HS-27A (cell line): ENCODE results near the gene NCKIPSD.

Experiments
- DNase-seq: peaks from one replicate; pipeline ENCODE4 v3.0.0-alpha.2; 2012; ENCODE audit warnings: low read depth, missing footprints

Gene NCKIPSD

GRCh38 chr3:48696601-48697000, 10.9 kb upstream of the NCKIPSD start:
- DNase-seq, result no peak

DNA sequence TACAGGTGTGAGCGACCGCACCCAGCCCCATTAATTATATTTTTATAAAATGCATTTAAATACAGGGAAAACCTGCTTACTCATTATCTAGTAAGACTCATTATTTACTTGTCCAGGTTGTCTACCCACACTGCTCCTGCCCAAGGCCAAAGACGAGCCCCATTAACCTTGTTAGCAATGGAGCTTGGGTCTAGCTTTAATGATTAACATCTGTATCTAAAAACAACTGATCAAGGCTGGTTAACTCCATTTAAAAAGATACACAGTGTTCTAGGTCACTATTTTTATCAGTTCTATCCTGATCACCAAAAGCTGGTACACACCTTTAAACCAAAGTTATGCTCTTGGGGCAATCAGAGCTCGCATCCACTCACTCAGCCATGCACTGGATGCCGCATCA, 10.4 kb upstream of the NCKIPSD start:
- no peak for DNase-seq

- DNase-seq, result no peak
These were observed 9.7 kb upstream of the NCKIPSD start for GRCh38 chr3:48695393-48695753.

DNA sequence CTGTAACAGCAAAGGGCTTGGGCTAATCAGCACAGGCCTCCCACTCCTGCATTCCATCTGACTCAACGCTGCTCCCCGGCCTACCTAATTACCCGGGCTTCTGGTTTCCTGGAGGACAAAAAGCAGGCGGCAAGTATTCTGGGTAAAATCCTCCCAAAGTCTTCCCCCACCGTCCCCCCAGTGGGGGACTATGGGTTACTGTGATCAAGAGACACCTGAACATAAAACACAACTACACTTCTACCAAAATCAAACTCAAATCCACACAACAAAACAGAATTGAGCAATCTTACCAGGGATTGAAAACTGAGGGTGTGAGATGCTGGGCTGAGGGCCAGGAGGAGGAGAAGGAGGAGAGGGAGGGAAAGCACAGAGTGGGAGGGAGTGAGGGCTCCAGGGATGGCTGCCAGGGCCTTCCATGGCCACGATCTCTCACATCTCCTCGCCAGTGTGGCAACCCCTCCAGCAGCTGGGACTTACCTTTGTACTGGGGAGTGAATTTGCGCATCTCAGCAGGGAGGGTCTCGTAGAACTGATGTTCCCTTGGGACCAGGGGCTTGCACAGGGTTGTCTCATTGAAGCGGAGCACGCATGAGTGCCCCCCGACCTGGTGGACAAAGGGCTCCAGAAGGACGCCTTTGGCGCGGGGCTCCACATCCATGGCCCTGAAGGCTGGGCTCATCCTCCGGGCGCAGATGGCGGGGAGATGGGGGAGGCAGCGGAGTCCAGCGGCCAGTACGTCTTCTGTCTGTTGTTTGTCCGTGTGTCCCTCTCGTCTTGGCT, 9.1 kb upstream of the NCKIPSD start:
- DNase-seq, result peak; percentile 63

- DNase-seq, result no peak
These were observed 8.1 kb upstream of the NCKIPSD start for GRCh38 chr3:48693826-48694225.

DNA sequence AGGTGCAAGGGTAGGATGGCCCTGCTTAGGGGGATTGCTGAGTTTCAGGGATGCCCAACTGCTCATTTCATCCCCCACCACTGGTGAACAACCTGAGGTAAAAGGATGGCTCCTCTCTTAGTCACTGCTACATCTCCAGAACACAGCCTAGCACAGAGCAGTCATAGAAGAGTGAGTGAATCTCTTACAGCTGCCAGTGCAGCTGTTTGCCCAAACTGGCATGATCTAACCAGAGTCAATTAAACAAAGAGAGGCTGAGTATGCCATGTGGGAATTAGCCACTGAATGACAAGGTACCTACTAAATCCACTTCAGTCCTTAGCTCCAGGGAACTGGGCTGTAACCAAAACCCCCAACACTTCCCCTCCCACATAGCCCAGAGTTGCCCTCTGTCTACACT, 6.8 kb upstream of the NCKIPSD start:
- no peak for DNase-seq

DNA sequence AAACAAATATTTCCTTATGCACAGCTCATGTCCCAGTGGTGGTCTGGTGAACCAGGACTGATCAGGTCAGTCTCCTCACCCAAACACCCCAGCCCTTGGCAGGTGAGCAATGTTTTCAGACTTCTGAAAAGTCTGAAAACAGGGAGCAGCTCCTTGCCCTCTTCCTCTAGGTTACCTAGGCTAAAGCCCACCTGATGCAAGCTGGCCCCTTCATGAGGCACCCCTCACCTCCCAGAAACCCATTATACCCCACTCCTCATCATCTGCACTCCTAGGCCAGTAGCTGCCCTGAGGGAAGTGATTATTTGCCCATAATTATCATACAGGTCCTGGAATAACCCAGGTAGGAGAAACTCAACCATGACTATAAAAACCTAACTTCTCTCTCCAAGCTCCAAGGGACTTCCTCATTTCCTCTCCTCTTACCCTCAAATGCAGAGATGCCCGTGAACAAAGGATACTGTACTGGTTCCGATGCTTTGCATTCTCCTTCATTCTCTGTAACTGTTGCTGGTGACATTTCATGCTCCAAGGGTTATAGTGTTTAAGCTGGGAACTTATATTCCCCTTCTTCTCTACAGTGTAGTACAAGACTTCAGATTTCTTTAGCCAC, 5.2 kb upstream of the NCKIPSD start:
- DNase-seq, result no peak

- DNase-seq, result no peak
These were observed 3.7 kb upstream of the NCKIPSD start for GRCh38 chr3:48689384-48689783.

DNA sequence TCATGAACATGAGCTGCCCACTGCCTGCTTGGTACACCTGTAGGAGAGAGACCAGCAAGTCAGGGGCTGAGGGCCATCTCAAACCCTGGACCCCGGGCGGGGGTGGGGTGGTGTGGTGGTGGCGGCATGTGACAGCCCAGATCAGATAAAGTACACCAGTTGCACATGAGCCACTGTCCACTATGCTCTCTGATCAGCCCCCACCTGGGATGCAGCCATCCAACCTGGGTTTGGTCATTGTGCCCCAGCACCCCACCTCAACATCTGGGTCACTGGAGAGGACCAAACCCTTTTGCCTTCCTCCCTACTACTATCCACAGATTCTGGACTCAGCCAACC, 3.0 kb upstream of the NCKIPSD start:
- no peak for DNase-seq

- no peak for DNase-seq
These were observed 2.5 kb upstream of the NCKIPSD start for GRCh38 chr3:48688032-48688736.

GRCh38 chr3:48687220-48687678, 1.5 kb upstream of the NCKIPSD start:
- no peak for DNase-seq

GRCh38 chr3:48686538-48687219, 964 bp upstream of the NCKIPSD start:
- DNase-seq, result no peak

DNA sequence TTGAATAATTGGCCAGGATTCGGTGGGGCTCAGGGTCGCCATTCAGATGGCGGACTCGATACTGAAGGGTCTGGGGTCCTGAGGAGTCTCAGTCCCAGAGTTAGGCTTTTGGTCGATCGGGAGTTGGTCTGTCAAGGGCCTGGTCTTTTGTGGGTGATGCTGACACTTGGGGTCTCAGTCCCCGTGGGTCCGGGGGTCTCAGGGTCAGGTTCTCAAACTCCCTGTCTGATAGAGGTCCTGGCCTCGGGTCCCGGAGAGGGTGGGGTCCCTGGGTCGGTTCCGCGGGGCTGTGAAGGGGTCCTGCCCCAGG, 467 bp downstream of the NCKIPSD start:
- no peak for DNase-seq

- no peak for DNase-seq
These were observed 1.1 kb downstream of the NCKIPSD start for GRCh38 chr3:48684480-48685143.

DNA sequence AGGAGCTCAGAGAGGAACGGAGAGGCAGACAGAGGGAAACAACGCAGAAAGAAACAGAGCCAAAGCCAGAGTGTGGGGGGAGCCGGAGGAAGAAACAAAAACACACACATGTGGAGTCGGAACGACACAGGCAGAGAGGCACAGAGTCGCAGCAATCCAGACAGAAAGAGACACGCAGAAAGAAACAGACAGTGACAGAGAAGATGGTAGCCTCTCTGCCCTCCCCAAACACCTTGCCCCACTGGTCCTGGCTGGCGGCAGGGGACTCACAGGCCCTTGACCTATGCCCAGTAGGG, 1.7 kb downstream of the NCKIPSD start:
- no peak for DNase-seq

- DNase-seq, result no peak
These were observed 2.9 kb downstream of the NCKIPSD start for GRCh38 chr3:48682786-48683185.

GRCh38 chr3:48681974-48682610, 3.6 kb downstream of the NCKIPSD start:
- no peak for DNase-seq

DNA sequence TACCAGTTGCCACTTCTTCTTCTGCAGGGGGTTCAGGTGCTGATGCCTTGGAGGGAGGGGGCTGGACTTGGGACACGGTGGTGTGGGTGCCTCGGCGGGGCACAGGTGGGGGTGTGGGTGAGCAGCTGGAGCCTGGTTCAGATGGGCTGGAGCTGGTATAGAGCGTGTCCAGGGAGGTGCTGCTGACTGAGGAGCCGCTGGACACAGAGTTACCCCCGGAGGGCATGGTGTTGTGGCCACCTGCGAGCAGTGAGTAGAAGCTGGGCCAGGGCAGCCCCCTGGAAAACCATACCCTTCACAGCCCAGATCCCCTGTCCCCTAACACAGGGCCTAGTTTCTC, 4.2 kb downstream of the NCKIPSD start:
- no peak for DNase-seq

DNA sequence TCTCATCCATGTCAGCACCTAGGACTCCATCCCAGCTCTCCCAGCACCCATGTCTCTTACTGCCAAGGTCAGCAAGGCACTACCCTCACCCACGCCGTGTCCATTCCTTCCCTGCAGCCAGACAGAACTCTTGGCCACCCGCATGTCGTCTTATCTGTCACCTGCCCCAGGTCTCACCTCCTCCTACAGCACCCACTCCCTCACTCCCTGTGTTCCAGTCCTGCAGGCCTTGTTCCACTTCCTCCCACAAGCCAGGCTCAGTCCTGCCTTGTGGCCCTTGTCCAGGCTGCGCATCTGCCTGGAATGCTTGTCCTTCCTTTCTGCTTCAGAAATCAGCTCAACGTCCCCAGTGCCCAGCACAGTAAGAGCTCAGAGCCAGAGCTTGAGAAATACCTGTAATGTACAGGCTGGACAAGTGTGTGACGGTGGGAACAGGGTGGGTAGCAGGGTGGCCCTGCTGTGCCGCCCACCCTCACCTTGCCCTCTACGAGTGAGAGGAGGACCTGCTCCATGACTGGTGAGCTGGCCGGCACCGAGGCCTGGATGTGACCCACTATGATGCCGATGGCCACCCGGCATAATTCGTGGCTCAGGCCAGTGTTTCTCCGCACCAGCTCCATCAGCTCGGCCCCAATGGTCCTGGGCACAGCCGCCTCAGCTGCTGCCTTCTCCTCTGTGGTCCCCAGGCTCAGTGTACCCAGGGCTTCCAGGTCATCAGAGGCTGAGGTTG, 4.7 kb downstream of the NCKIPSD start:
- no peak for DNase-seq

DNA sequence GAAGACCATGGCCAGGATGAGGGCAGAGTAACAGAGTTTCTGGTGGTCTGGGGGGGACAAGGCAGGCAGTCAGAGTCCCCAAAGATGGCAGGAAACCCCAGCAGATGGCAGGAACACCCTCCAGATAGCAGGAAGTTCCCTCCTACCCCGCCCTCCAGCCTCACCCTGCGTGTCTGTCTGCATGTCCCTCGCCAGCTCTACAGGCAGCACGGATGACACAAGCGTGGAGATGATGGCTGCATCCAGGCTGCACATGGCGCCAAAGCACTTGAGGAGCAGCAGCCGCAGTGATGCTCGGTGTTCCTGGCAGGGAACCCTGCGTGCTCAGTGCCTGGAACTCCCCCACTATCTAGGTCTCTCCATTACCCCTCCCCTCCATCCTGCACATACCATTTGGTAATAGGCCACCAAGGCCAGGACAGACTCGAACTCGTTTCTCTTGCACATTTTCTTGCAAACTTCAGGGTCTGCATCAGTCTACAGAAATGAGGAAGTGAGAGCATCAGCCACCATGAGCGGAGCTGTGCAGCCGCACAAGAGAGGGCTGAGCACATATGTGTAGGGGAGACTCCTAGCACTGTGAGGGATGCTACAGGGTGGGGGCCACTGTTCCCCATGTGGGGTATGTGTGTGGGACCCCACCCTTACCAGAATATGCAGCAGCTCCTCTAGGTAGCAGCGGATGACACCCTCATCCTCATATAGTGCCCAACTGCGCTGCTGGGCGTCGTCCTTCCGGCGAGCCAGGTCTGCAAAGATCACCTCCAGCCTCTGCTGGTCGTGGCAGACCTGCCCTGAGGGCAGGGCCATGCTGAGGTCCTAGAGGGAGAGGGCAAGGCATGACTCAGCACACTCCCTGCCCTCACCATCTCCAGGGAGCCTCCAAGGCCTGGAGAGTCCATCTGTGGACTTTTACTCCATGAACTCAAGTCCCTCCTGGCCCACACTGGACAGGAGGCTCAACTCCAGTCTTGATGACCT, 6.0 kb downstream of the NCKIPSD start:
- no peak for DNase-seq
